GM12874 (cell line): Measurements from ENCODE around the gene LDB2.

Experiments used
- CTCF ChIP-seq: IDR thresholded peaks from 2 replicates; pipeline ENCODE4 v1.5.1; 2011; ENCODE audit warnings: low read depth, mild to moderate bottlenecking, control low read depth, low read length, moderate library complexity; ENCODE audit not compliant: insufficient read depth

The LDB2 gene

GRCh38 chr4:16579866-16580265, 318.6 kb downstream of the LDB2 start:
- no peak for TF ChIP-seq CTCF

- no peak for TF ChIP-seq CTCF
Measured at GRCh38 chr4:16577177-16577576, 321.3 kb downstream of the LDB2 start.

- no peak for TF ChIP-seq CTCF
Measured at GRCh38 chr4:16574981-16575380, 323.5 kb downstream of the LDB2 start.

GRCh38 chr4:16573739-16574138, 324.7 kb downstream of the LDB2 start:
- no peak for TF ChIP-seq CTCF

- TF ChIP-seq CTCF = no peak
Measured at GRCh38 chr4:16573206-16573605, 325.2 kb downstream of the LDB2 start.

GRCh38 chr4:16572631-16573030, 325.8 kb downstream of the LDB2 start:
- no peak for TF ChIP-seq CTCF

GRCh38 chr4:16572161-16572560, 326.3 kb downstream of the LDB2 start:
- no peak for TF ChIP-seq CTCF

GRCh38 chr4:16569790-16570189, 328.7 kb downstream of the LDB2 start:
- no peak for TF ChIP-seq CTCF
